Activated CD8-positive, alpha-beta memory T cell treated with anti-CD3 and anti-CD28 coated beads for 36 hours (primary cell): ENCODE measurements around the gene PLEKHB2. TPM values are rescaled to one million over a fixed set of nuclear protein-coding genes. Genes with fewer than 3 reads are reported as not detected.
"Not testable (repeated sequence)": the region's sequence is repeated elsewhere in the genome, so short reads cannot be mapped to it uniquely, and the experiment has no call there.

ENCODE experiments used
- CTCF ChIA-PET: fragments of 350-600 bp; sonication (Branson Sonifier 250); formaldehyde crosslinking; loops from one replicate; lab custom pipeline; 2021; ENCODE audit warnings: antibody characterized with exemption; lab: Charles Lee
- POLR2A ChIA-PET: fragments of 350-600 bp; sonication (Branson Sonifier 250); formaldehyde crosslinking; loops from one replicate; lab custom pipeline; 2021; ENCODE audit warnings: antibody characterized with exemption; lab: Charles Lee
- total RNA-seq, 2 experiments: library from RNA; stranded (reverse); gene quantifications; one replicate each; pipeline ENCODE4 v1.2.3, GENCODE V29; 2021

The PLEKHB2 gene
- total RNA-seq, 2 experiments from 2014 or later, result 50.7 to 52.7 TPM

- POLR2A ChIA-PET, result no interaction called here
These were observed 21.3 kb downstream of the PLEKHB2 start for GRCh38 chr2:131126436-131126835.

GRCh38 chr2:131127076-131127475 is 21.9 kb downstream of the PLEKHB2 start:
- POLR2A ChIA-PET, result no interaction called here
- CTCF ChIA-PET, result no interaction called here

More at GRCh38 chr2:131126436-131126835, 21.3 kb downstream of the PLEKHB2 start:
- CTCF ChIA-PET, result no interaction called here

GRCh38 chr2:131127981-131128380 is 22.8 kb downstream of the PLEKHB2 start:
- ChIA-PET POLR2A (interaction anchor here (0.5 kb wide), 1 partner anchor 35 kb away, joined by 4 read pairs; no protein-coding TSS in a partner anchor), CTCF (no interaction called here)

GRCh38 chr2:131130298-131130596 is 25.1 kb downstream of the PLEKHB2 start:
- ChIA-PET POLR2A (no interaction called here), CTCF (interaction anchor here (2.0 kb wide), 1 partner anchor 24 kb away, joined by 5 read pairs; no protein-coding TSS in a partner anchor)

GRCh38 chr2:131132729-131133128 is 27.6 kb downstream of the PLEKHB2 start:
- POLR2A ChIA-PET, result no interaction called here
- CTCF ChIA-PET, result no interaction called here

- POLR2A ChIA-PET, result no interaction called here
- CTCF ChIA-PET, result no interaction called here
These were observed 35.4 kb downstream of the PLEKHB2 start for GRCh38 chr2:131140581-131140980.

GRCh38 chr2:131142849-131143248 is 37.7 kb downstream of the PLEKHB2 start:
- ChIA-PET POLR2A (no interaction called here), CTCF (no interaction called here)

- ChIA-PET CTCF (no interaction called here), POLR2A (no interaction called here)
These were observed 38.7 kb downstream of the PLEKHB2 start for GRCh38 chr2:131143803-131144202.

- CTCF ChIA-PET, result no interaction called here
These were observed 39.9 kb downstream of the PLEKHB2 start for GRCh38 chr2:131145040-131145439.

GRCh38 chr2:131146231-131146630 is 41.1 kb downstream of the PLEKHB2 start:
- POLR2A ChIA-PET, result no interaction called here
- CTCF ChIA-PET, result no interaction called here

More at GRCh38 chr2:131145040-131145439, 39.9 kb downstream of the PLEKHB2 start:
- POLR2A ChIA-PET, result no interaction called here

- POLR2A ChIA-PET, result no interaction called here
These were observed 41.6 kb downstream of the PLEKHB2 start for GRCh38 chr2:131146749-131147148.

GRCh38 chr2:131148426-131148825 is 43.3 kb downstream of the PLEKHB2 start:
- CTCF ChIA-PET, result no interaction called here
- POLR2A ChIA-PET, result no interaction called here

More at GRCh38 chr2:131146749-131147148, 41.6 kb downstream of the PLEKHB2 start:
- CTCF ChIA-PET, result no interaction called here

- CTCF ChIA-PET, POLR2A ChIA-PET: not testable (repeated sequence)
These were observed 45.0 kb downstream of the PLEKHB2 start for GRCh38 chr2:131150109-131150508.

- POLR2A ChIA-PET, result no interaction called here
- CTCF ChIA-PET, result interaction anchor here (0.6 to 1.0 kb wide), 2 partner anchors 354 to 375 kb away, joined by 3 read pairs; no protein-coding TSS in a partner anchor
These were observed 46.3 kb downstream of the PLEKHB2 start for GRCh38 chr2:131151398-131151797.

- ChIA-PET CTCF (interaction anchor here (0.6 to 1.0 kb wide), 3 partner anchors 231 to 374 kb away, joined by 3 to 5 read pairs (median 3); no protein-coding TSS in a partner anchor), POLR2A (no interaction called here)
These were observed 46.9 kb downstream of the PLEKHB2 start for GRCh38 chr2:131152074-131152473.

GRCh38 chr2:131153529-131153928 is 48.4 kb downstream of the PLEKHB2 start:
- ChIA-PET CTCF (interaction anchor here (0.9 to 3.2 kb wide), 8 partner anchors 22 to 648 kb away, joined by 3 to 18 read pairs (median 5); partner anchors contain the start of gene FAM168B), POLR2A (interaction anchor here (1.0 kb wide), 1 partner anchor 339 kb away, joined by 3 read pairs; no protein-coding TSS in a partner anchor)

- ChIA-PET CTCF (interaction anchor here (0.6 to 3.2 kb wide), 12 partner anchors 14 to 647 kb away, joined by 3 to 18 read pairs (median 4); partner anchors contain the start of genes FAM168B and MZT2A), POLR2A (interaction anchor here (1.0 kb wide), 1 partner anchor 339 kb away, joined by 3 read pairs; no protein-coding TSS in a partner anchor)
These were observed 49.0 kb downstream of the PLEKHB2 start for GRCh38 chr2:131154071-131154531.

- CTCF ChIA-PET, result interaction anchor here (0.6 to 3.2 kb wide), 9 partner anchors 15 to 528 kb away, joined by 3 to 18 read pairs (median 5); partner anchors contain the start of genes FAM168B and MZT2A
- POLR2A ChIA-PET, result interaction anchor here (1.0 kb wide), 1 partner anchor 338 kb away, joined by 3 read pairs; no protein-coding TSS in a partner anchor
These were observed 49.5 kb downstream of the PLEKHB2 start for GRCh38 chr2:131154647-131155046.

GRCh38 chr2:131155208-131155855 is 50.2 kb downstream of the PLEKHB2 start:
- POLR2A ChIA-PET, result no interaction called here
- CTCF ChIA-PET, result interaction anchor here (1.6 to 3.2 kb wide), 3 partner anchors 24 to 517 kb away, joined by 5 to 18 read pairs (median 8); partner anchors contain the start of gene FAM168B

- CTCF ChIA-PET, result interaction anchor here (0.6 to 3.2 kb wide), 2 partner anchors 318 to 516 kb away, joined by 3 to 18 read pairs; no protein-coding TSS in a partner anchor
- POLR2A ChIA-PET, result no interaction called here
These were observed 51.5 kb downstream of the PLEKHB2 start for GRCh38 chr2:131156452-131157149.
